Mucosa of descending colon (tissue), 3 donors: Measurements from ENCODE around the gene CENPC. TPM values are rescaled to one million over a fixed set of nuclear protein-coding genes. Genes with fewer than 3 reads are reported as not detected.
"Not testable (repeated sequence)": the region's sequence is repeated elsewhere in the genome, so short reads cannot be mapped to it uniquely, and the experiment has no call there.

ENCODE experiments used
- ATAC-seq: fragments of 200-7000 bp; cut with Tn5 transposase; one replicate; pipeline ENCODE4 v1.9.1; 2020; ENCODE audit warnings: mild to moderate bottlenecking, moderate library complexity
- DNase-seq, 3 donors: peaks; one replicate each; pipeline ENCODE4 v3.0.0-alpha.2; 2020
- H3K36me3 ChIP-seq: fragments of 200-600 bp; one replicate; pipeline ENCODE4 v1.8.0; 2021; ENCODE audit warnings: low read depth, mild to moderate bottlenecking
- H3K4me1 ChIP-seq: fragments of 200-600 bp; one replicate; pipeline ENCODE4 v1.8.0; 2021; ENCODE audit warnings: low read depth, mild to moderate bottlenecking
- H3K4me3 ChIP-seq: fragments of 200-600 bp; one replicate; pipeline ENCODE4 v1.8.0; 2021; ENCODE audit warnings: mild to moderate bottlenecking
- H3K9me3 ChIP-seq: fragments of 200-600 bp; one replicate; pipeline ENCODE4 v1.8.0; 2021; ENCODE audit warnings: mild to moderate bottlenecking
- CTCF ChIP-seq: fragments of 200-600 bp; IDR thresholded peaks from one replicate; pipeline ENCODE4 v1.8.0; 2022; ENCODE audit warnings: antibody characterized with exemption, mild to moderate bottlenecking
- intact Hi-C, 2 donors: fragments of 100-400 bp; cut with DNase I in 1 of 2; cut with micrococcal nuclease in 1 of 2; formaldehyde crosslinking; loops; one replicate each; pipeline versions ENCODE4 v1.11.0 to v1.11.1; 2022; cut with DNase I, micrococcal nuclease
- total RNA-seq, 3 donors: library from RNA; stranded (reverse); fragmentation: NEBNext Ultra II Directional in 2 of 3; extraction: Animal tissue kit (Norgen Biotek cat#: 25700) in 2 of 3; gene quantifications; one replicate each; pipeline versions ENCODE4 v1.2.1 to v1.2.4, GENCODE V29; 2021 to 2023
- donor health status: DM: no; HTN: no; CAD: no; lungs with moderate emphysema.
- donor health status: DM: no; HTN: no; CAD: no.
- donor health status: DM: no; HTN: yes; CAD: no.

Gene CENPC
- total RNA-seq, 3 donors from 2014 or later, result 17.3 to 26.4 (median 26.0) TPM

- ATAC-seq (no peak), DNase-seq (no peak)
- no peak for TF ChIP-seq CTCF
- intact Hi-C loops, result no loop called here
- H3K4me1 ChIP-seq, result no peaks in the 10 kb centered on the region
- H3K4me3 ChIP-seq, result no peak overlapping the region
- no peaks in the 10 kb centered on the region for H3K9me3 ChIP-seq
- H3K36me3 ChIP-seq, result no peaks in the 10 kb centered on the region
Measured at GRCh38 chr4:67452100-67452845, 93.0 kb downstream of the CENPC start.

GRCh38 chr4:67451464-67451863 is 93.8 kb downstream of the CENPC start:
- DNase-seq, result no peak
- Histone ChIP-seq H3K36me3 (no peaks in the 10 kb centered on the region), H3K4me3 (no peak overlapping the region), H3K9me3 (no peaks in the 10 kb centered on the region), H3K4me1 (no peaks in the 10 kb centered on the region)
- TF ChIP-seq CTCF, result no peak
- intact Hi-C loops, result no loop called here
- no peak for ATAC-seq

- no peak for TF ChIP-seq CTCF
- ATAC-seq, result no peak
Measured at GRCh38 chr4:67448621-67449020, 96.7 kb downstream of the CENPC start.

GRCh38 chr4:67447873-67448272 is 97.4 kb downstream of the CENPC start:
- TF ChIP-seq CTCF, result no peak
- no peak for ATAC-seq
- Histone ChIP-seq H3K4me3 (no peak overlapping the region), H3K4me1 (no peaks in the 10 kb centered on the region), H3K36me3 (no peaks in the 10 kb centered on the region), H3K9me3 (no peaks in the 10 kb centered on the region)
- intact Hi-C loops, result no loop called here
- DNase-seq, result no peak

More at GRCh38 chr4:67448621-67449020, 96.7 kb downstream of the CENPC start:
- no peaks in the 10 kb centered on the region for H3K9me3 ChIP-seq
- H3K4me1 ChIP-seq, result no peaks in the 10 kb centered on the region
- H3K4me3 ChIP-seq, result no peak overlapping the region
- intact Hi-C loops, result no loop called here
- no peak for DNase-seq
- H3K36me3 ChIP-seq, result no peaks in the 10 kb centered on the region

GRCh38 chr4:67446811-67447210 is 98.5 kb downstream of the CENPC start:
- TF ChIP-seq CTCF, result no peak
- no peaks in the 10 kb centered on the region for H3K9me3 ChIP-seq
- no peak overlapping the region for H3K4me3 ChIP-seq
- no peaks in the 10 kb centered on the region for H3K4me1 ChIP-seq
- H3K36me3 ChIP-seq, result no peaks in the 10 kb centered on the region
- ATAC-seq, result peak; percentile 70
- DNase-seq, result no peak
- intact Hi-C loops, result no loop called here

GRCh38 chr4:67445881-67446280 is 99.4 kb downstream of the CENPC start:
- ATAC-seq, H3K9me3 ChIP-seq, H3K36me3 ChIP-seq, H3K4me1 ChIP-seq, H3K4me3 ChIP-seq, DNase-seq, intact Hi-C loops: not testable (repeated sequence)
